ENCODE data around the gene TBC1D24. TPM values are rescaled to one million over a fixed set of nuclear protein-coding genes. Genes with fewer than 3 reads are reported as not detected.
A peak's percentile ranks its signal among the peaks of the same experiment; 100 is the strongest.

The TBC1D24 gene
- total RNA-seq, 2 donors from 2014 or later: 11.4 to 13.3 TPM

GRCh38 chr16:2465653-2466415, 9.1 kb upstream of the TBC1D24 start:
- no peak for DNase-seq (ENCODE audit: low spot score)
- intact Hi-C loops (cut with DNase I): no loop called here

DNA sequence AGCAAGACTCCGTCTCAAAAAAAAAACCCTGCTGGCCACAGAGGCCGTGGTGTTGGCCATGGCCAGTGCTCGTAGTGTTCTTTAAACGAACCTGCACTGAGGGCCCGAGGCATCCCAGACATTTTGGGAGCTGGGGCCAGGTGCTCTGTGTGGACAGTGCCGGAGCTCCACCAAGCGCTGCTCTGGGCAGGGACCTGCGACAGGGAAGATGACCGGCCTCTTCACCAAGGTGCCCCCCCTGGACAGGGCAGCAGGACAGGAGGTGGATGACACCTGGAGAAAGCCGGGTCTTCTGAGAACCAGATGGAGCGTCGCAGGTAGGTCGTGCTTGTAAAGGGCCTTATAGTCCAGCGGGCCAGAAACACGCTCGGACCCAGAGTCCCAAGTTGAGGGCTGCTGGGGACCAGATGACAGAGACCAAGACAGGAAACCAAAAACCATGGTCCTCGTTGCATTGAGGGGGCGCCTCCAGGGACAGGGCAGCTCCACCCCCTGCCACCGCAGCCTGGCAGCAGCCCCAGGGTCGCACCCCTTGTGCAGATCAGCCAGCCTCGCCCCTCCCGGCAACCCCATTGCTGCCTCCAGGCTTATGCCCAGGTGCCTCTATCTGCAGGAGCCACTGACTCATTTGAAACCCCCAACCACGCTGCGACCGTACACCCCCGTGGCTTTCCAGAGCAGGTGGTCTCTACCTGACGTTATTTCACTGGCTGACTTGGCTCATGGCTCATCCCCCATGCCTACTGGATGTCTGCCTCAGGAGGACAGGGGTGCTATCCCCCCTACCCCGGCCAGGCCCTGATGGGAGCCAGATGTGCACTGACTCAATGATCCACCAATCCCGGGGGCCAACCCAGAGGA, 8.0 kb upstream of the TBC1D24 start:
- no peak for DNase-seq (ENCODE audit: low spot score)
- intact Hi-C loops (cut with DNase I): no loop called here

- peak; percentile 92 for DNase-seq (ENCODE audit: low spot score)
- intact Hi-C loops (cut with DNase I): no loop called here
These were observed 7.2 kb upstream of the TBC1D24 start for GRCh38 chr16:2467528-2468232.

DNA sequence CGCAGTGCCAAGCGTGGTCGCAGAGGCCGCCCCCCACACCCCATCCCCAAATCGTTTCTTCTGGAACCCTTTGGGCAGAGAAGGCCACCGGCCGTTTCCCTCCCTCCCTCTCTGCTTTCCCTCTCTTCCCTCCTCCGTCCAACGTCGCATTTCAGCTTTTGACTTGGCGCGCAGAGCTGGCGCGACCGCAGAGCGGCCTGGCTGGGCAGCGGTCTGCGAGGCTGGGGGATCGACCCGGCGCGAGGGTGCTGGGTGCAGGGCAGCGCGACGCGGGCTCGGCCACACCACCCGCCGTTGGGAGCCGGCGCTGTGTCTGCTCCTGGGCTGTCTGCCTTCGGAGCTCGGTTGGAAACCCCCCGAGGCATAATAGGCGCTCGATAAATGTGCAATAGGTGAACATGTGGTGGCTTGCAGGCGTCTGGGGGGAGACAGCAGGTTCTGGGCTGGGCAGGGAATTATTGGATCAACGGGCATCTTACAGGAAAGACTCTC, 6.6 kb upstream of the TBC1D24 start:
- intact Hi-C loops (cut with DNase I): no loop called here
- no peak for DNase-seq (ENCODE audit: low spot score)

GRCh38 chr16:2468725-2469398, 6.1 kb upstream of the TBC1D24 start:
- intact Hi-C loops (cut with DNase I): no loop called here
- DNase-seq (ENCODE audit: low spot score): no peak

DNA sequence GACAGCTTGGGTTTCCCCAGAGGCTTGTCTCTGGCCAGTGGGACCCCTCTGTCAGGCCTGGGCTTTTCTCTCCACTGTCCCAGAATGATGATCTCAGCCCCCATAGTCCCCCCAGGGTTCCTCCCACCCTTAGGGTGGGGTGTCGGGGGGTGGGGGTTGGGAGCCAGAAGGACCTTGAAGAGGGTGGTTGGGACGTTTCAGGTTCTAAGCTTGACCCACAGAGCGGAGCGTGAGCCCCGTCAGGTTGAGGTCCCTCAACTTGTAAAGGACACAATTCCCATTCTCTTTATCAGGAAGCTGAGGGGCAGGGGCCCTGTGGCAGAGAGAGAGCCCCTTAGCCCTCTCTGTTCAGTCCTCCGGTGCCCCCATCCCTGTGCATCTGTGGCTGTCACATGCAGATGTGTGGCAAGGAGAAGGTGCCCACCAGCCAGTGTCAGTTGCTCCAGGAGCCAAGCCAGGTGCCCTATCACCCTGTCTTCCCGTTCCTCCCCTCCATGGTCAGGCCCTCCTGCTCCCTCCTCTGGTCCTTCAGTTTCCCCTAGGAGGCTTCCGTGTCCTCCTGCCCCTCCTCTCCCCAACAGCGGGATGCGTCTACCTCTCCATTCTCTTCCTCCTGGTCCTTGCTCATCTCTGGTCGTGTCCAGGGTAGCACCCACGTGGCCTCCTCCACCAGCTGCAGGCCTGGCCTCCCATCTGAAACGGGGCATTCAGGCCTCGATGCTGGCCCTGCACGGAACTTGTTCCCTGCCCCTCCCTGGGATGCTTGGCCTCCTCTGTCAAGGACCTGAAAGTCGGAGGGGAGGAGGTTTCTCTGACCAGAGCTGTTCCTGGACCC, 5.3 kb upstream of the TBC1D24 start:
- intact Hi-C loops (cut with DNase I): no loop called here
- no peak for DNase-seq (ENCODE audit: low spot score)

GRCh38 chr16:2470234-2470601, 4.7 kb upstream of the TBC1D24 start:
- intact Hi-C loops (cut with DNase I): no loop called here
- DNase-seq (ENCODE audit: low spot score): no peak

DNA sequence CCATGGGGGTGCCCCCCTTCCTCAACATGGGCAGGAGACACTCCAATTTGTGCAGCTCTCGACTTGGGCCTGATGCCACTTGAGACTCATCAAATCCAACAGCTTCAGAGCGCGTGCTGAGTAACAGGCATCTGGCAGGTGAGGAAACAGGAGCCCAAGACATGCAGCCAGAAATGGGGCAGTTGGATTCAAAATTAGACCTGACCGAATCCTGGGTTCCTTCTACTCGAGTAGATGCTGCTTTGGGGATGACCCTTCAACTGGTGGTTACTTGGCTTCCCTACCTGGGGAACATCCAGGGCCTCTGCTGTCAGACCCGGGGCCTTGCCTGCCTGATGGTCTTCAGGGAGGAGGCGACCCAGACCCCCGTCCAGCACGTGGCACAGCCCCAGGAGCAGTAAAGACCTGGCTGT, 4.3 kb upstream of the TBC1D24 start:
- intact Hi-C loops (cut with DNase I): no loop called here
- DNase-seq (ENCODE audit: low spot score): no peak

DNA sequence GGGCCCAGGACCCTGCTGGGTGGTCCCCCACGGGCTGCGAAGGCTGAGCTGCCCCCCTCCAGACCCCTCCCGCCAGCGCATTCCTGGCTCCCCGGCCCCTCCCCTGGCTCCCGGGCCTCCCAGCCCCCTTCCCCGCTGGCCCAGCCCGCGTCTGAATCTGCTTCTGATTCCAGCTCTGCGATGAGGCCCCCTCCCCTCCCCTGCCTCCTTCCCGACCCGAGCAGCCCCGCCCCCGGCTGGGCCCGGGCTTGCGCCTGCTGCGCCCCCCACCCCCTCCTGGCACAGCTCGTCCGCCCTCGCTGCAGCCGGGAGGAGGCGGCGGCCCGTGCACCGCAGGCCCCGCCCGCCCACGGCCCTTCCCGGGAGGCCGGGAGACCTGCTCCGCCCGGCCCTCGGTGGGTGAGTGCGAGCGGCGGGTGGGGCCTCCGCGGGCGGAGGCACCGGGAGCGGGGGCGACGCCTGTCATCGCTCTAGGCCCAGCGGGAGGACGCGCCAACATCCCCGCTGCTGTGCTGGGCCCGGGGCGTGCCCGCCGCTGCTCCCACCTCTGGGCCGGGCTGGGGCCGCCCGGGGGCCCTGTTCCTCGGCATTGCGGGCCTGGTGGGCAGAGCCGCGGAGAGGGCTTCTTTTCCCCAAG, 3.8 kb upstream of the TBC1D24 start, which contains the start of gene NTN3:
Gene NTN3, plus strand, starts transcription at position 282 of the 637 bp plus-strand sequence. CDS start 405 bp downstream, outside the sequence.
- no peak for DNase-seq (ENCODE audit: low spot score)
- intact Hi-C loops (cut with DNase I): no loop called here

GRCh38 chr16:2471653-2472487, 3.1 kb upstream of the TBC1D24 start:
- intact Hi-C loops (cut with DNase I): no loop called here

DNA sequence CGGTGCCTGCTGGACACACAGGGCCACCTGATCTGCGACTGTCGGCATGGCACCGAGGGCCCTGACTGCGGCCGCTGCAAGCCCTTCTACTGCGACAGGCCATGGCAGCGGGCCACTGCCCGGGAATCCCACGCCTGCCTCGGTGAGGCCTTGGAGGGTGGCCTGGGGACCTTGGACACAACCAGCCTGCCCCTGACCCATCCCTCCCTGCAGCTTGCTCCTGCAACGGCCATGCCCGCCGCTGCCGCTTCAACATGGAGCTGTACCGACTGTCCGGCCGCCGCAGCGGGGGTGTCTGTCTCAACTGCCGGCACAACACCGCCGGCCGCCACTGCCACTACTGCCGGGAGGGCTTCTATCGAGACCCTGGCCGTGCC, 2.5 kb upstream of the TBC1D24 start:
- DNase-seq (ENCODE audit: low spot score): no peak
- intact Hi-C loops (cut with DNase I): no loop called here

More at GRCh38 chr16:2471653-2472487, 3.1 kb upstream of the TBC1D24 start:
- no peak for DNase-seq (ENCODE audit: low spot score)

GRCh38 chr16:2472885-2473445, 2.0 kb upstream of the TBC1D24 start:
- intact Hi-C loops (cut with DNase I): no loop called here
- DNase-seq (ENCODE audit: low spot score): no peak

DNA sequence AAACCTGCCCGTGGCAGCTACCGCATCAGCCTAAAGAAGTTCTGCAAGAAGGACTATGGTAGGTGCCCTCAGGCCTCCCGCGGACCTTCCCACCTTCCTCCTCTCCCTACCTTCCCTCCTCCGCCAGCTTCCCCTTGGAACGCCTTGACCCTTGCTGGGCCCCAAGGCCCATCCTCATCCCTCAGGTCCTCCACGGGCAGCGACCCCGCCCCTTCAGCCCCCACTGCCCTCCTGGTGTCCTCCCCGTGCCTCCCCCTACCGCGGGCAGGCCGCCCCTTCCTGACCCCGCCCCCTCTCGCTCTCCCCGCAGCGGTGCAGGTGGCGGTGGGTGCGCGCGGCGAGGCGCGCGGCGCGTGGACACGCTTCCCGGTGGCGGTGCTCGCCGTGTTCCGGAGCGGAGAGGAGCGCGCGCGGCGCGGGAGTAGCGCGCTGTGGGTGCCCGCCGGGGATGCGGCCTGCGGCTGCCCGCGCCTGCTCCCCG, 1.4 kb upstream of the TBC1D24 start:
- DNase-seq (ENCODE audit: low spot score): no peak
- intact Hi-C loops (cut with DNase I): no loop called here

DNA sequence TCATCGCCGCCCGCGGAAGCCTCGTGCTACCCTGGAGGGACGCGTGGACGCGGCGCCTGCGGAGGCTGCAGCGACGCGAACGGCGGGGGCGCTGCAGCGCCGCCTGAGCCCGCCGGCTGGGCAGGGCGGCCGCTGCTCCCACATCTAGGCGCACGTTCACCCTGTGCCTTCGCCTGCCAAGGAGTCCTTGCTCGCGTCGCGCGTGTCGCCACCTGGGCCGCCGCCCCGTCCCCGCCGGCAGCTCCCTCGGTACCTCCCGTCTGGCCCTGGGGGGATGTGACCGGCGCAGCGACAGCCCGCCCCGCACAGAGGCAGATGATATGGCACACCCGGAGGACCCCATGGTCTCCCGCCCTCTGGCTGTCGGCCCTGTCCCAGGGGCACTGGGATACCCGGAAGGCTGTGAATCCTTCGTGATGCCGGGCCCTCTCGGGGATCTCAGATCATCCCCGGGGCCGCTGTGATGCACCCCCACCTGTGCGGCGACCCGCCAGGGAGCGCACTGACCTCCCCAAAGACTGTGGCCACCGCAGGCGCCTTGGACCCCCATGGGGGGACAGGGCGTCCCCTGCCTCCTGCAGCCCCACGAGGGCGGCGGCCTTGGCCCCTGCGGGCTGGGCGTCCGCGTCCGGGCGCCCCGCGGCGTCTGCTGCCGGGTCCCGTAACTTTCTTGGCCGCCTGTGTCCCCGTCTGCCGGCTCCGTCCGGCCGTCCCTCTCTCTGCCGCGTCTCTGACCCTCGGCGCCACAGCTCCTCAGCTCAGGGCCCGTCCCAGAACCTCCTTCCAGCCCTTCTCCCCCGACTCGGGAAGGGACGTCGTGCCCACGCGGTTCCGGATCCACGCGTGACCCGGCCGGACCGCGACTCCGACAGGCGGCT, 689 bp upstream of the TBC1D24 start:
- intact Hi-C loops (cut with DNase I): no loop called here
- no peak for DNase-seq (ENCODE audit: low spot score)

DNA sequence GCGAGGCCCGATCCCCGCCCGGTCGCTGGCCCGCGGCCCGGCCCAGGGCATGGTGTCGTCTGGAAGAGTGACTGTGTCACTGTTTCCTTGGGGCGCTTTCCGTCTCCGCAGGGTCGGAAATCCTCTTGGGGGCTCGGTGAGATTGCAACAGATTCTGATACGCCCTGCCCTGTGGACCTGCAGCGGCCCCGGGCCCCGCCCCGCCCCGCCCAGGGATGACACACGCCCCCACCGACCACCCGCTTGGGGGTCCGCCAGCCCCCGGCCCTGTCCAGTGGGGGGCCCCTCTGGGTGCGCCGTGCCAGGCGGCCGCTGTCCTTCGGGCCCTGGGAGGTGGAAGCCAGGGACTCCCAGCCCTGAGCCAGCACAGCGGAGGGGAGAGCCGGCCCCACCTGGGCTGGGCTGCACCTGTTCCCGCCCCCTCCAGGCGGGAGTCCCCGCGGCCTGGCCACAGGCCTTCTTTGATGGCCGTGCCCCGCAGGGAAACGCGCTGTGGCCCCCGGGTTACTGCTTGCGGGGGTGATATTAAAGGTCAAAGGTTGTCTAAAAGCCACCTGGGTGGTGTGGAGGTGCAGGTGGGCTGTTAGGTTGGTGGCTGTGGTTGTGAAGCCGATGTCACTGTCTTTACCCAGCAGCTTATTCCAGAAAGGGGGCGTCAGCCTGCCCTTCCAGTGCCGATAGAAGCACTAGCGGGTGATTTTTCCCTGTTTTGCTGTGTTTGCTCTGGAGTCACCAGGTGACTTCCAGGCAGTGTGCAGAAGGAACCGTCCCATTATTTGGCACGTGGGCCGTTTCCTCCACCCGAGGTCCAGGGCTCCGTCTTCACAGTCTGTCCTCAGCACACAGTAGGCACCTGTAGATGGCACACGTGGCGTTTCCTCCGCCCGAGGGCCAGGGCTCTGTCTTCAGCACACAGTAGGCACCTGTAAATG, 752 bp downstream of the TBC1D24 start:
- intact Hi-C loops (cut with DNase I): no loop called here
- DNase-seq (ENCODE audit: low spot score): no peak
